ENCODE measurements around the gene NREP.

NREP gene

GRCh38 chr5:111735583-111736270 is 21.3 kb downstream of the NREP start:
- TF ChIP-seq REST (IDR thresholded peaks at IDR 0.05; ENCODE audit: insufficient replicate concordance, low read depth): no peak
- TF ChIP-seq SPI1 (IDR thresholded peaks at IDR 0.05; ENCODE audit: borderline replicate concordance, low read depth): no peak
- no peak for TF ChIP-seq CTCF (IDR thresholded peaks at IDR 0.05; ENCODE audit: insufficient read depth, low read length)
- TF ChIP-seq GABPA (IDR thresholded peaks at IDR 0.05; ENCODE audit: low read depth): no peak
- no peak for TF ChIP-seq POLR2AphosphoS5 (IDR thresholded peaks at IDR 0.05; ENCODE audit: low read depth)
- Histone ChIP-seq H3K27ac (replicated peaks) (no peak overlapping the region), H3K4me3 (replicated peaks; ENCODE audit: insufficient read depth, low read length) (no peak overlapping the region), H3K27me3 (ENCODE audit: insufficient read depth, poor library complexity, severe bottlenecking) (no peaks in the 10 kb centered on the region)
- DNase-seq (ENCODE audit: low read depth in 1 of 2, low spot score in 1 of 2): no peak

GRCh38 chr5:111734597-111734996 is 22.4 kb downstream of the NREP start:
- TF ChIP-seq REST (IDR thresholded peaks at IDR 0.05; ENCODE audit: insufficient replicate concordance, low read depth) (no peak), GABPA (IDR thresholded peaks at IDR 0.05; ENCODE audit: low read depth) (no peak), SPI1 (IDR thresholded peaks at IDR 0.05; ENCODE audit: borderline replicate concordance, low read depth) (no peak), POLR2AphosphoS5 (IDR thresholded peaks at IDR 0.05; ENCODE audit: low read depth) (no peak), CTCF (IDR thresholded peaks at IDR 0.05; ENCODE audit: insufficient read depth, low read length) (no peak)
- DNase-seq (ENCODE audit: low read depth in 1 of 2, low spot score in 1 of 2): no peak
- no peak overlapping the region for H3K27ac ChIP-seq (replicated peaks)
- no peak overlapping the region for H3K4me3 ChIP-seq (replicated peaks; ENCODE audit: insufficient read depth, low read length)
- no peaks in the 10 kb centered on the region for H3K27me3 ChIP-seq (ENCODE audit: insufficient read depth, poor library complexity, severe bottlenecking)

- H3K27ac ChIP-seq (replicated peaks): no peak overlapping the region
- TF ChIP-seq POLR2AphosphoS5 (IDR thresholded peaks at IDR 0.05; ENCODE audit: low read depth) (no peak), SPI1 (IDR thresholded peaks at IDR 0.05; ENCODE audit: borderline replicate concordance, low read depth) (no peak), REST (IDR thresholded peaks at IDR 0.05; ENCODE audit: insufficient replicate concordance, low read depth) (no peak), GABPA (IDR thresholded peaks at IDR 0.05; ENCODE audit: low read depth) (no peak)
- no peak for DNase-seq (ENCODE audit: low read depth in 1 of 2, low spot score in 1 of 2)
- H3K27me3 ChIP-seq (ENCODE audit: insufficient read depth, poor library complexity, severe bottlenecking): no peaks in the 10 kb centered on the region
- no peak overlapping the region for H3K4me3 ChIP-seq (replicated peaks; ENCODE audit: insufficient read depth, low read length)
Measured at GRCh38 chr5:111734013-111734412, 23.0 kb downstream of the NREP start.

Measured in HL-60 (cell line).